Measurements from ENCODE around the gene ANXA3. TPM values are rescaled to one million over a fixed set of nuclear protein-coding genes. Genes with fewer than 3 reads are reported as not detected.

The ANXA3 gene
- total and polyA plus RNA-seq, 2 donors (not counting 3 experiments of a cell fraction or from before 2014, with no cell fraction given) = 52.9 to 78.4 TPM

DNA sequence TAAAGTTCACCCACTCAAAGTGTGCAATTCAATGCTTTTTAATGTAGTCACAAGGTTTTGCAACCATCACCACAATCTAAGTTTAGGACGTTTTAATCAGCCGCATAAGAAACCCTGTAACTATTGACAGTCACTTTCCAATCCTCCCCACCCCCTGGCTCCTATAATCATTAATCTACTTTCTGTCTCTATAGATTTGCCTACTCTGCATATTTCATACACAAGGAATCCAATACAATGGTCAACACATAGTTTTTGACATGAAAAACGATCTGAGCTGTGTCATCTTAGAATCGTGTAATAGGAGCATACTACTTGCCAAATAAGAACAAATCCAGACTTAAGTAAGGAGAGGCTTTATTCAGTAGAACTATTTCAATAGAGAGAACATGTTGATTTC, 47.6 kb downstream of the ANXA3 start:
- no peaks in the 10 kb centered on the region for H3K9me1 ChIP-seq (replicated peaks; ENCODE audit: control insufficient read depth, extremely low read depth, insufficient read depth, low read length)
- no peak for TF ChIP-seq GATA2 (IDR thresholded peaks at IDR 0.05; ENCODE audit: insufficient read depth, insufficient read length, low read depth, low read length)
- TF ChIP-seq, protein P1, sequence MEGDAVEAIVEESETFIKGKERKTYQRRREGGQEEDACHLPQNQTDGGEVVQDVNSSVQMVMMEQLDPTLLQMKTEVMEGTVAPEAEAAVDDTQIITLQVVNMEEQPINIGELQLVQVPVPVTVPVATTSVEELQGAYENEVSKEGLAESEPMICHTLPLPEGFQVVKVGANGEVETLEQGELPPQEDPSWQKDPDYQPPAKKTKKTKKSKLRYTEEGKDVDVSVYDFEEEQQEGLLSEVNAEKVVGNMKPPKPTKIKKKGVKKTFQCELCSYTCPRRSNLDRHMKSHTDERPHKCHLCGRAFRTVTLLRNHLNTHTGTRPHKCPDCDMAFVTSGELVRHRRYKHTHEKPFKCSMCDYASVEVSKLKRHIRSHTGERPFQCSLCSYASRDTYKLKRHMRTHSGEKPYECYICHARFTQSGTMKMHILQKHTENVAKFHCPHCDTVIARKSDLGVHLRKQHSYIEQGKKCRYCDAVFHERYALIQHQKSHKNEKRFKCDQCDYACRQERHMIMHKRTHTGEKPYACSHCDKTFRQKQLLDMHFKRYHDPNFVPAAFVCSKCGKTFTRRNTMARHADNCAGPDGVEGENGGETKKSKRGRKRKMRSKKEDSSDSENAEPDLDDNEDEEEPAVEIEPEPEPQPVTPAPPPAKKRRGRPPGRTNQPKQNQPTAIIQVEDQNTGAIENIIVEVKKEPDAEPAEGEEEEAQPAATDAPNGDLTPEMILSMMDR (IDR thresholded peaks at IDR 0.05; ENCODE audit: extremely low read depth in 1 of 2, insufficient read depth in 1 of 2, low read depth in 1 of 2, low read length in 2 of 2) = no peak
- no peak for TF ChIP-seq POLR2A (IDR thresholded peaks at IDR 0.05; ENCODE audit: low read depth, low read length)
- no peak for TF ChIP-seq JUN (IDR thresholded peaks at IDR 0.05; ENCODE audit: borderline replicate concordance, insufficient read depth, insufficient read length, low read depth)
- TF ChIP-seq, protein P2, sequence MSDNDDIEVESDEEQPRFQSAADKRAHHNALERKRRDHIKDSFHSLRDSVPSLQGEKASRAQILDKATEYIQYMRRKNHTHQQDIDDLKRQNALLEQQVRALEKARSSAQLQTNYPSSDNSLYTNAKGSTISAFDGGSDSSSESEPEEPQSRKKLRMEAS (IDR thresholded peaks at IDR 0.05; ENCODE audit: insufficient read depth, insufficient read length) = no peak
- no peak for TF ChIP-seq EZH2 (IDR thresholded peaks at IDR 0.05; ENCODE audit: borderline replicate concordance, low read depth, low read length, severe bottlenecking)
- no peak for TF ChIP-seq MYC (IDR thresholded peaks at IDR 0.05; ENCODE audit: low read depth, low read length)
- peaks cover 4% of the 10 kb centered on the region for H3K4me1 ChIP-seq (ENCODE audit: control insufficient read depth, extremely low read depth, insufficient read depth, low read length)
- no peak overlapping the region for H3K4me2 ChIP-seq (ENCODE audit: insufficient read depth, low read length)
- H3K27ac ChIP-seq (ENCODE audit: insufficient read depth, low read depth, low read length) = no peak overlapping the region
- H3K27me3 ChIP-seq (ENCODE audit: control insufficient read depth in 2 of 2, insufficient read depth in 2 of 2, low read length in 2 of 2) = no peaks in the 10 kb centered on the region
- H4K20me1 ChIP-seq (replicated peaks; ENCODE audit: control insufficient read depth, extremely low read depth, insufficient read depth, low read length) = no peaks in the 10 kb centered on the region
- intact Hi-C loops (cut with micrococcal nuclease) = no loop called here
- no TSS peak for BruUV-seq (replicated peaks)
- POLR2A ChIA-PET = no interaction called here
- peaks cover 6 to 13% of the 10 kb centered on the region in 2 experiments for H3K36me3 ChIP-seq (ENCODE audit: control insufficient read depth in 2 of 2, extremely low read depth in 1 of 2, insufficient read depth in 2 of 2, low read length in 2 of 2)
- FAIRE-seq (no peak), DNase-seq (ENCODE audit: low read depth, low spot score) (no peak)
- dilution Hi-C loops (cut with MboI; ENCODE audit: extremely low pct_ligation_motif_present, low sequenced_read_pairs) = no loop called here
- no peak overlapping the region for H2AFZ ChIP-seq (ENCODE audit: low read depth, low read length)
- no peak overlapping the region for H3K9ac ChIP-seq (replicated peaks; ENCODE audit: extremely low read depth, insufficient read depth, low read length)
- no peak overlapping the region for H3K4me3 ChIP-seq (replicated peaks in 1 of 3; ENCODE audit: insufficient read depth in 1 of 3, low read depth in 1 of 3, low read length in 3 of 3)
- no peaks in the 10 kb centered on the region for H3K79me2 ChIP-seq (ENCODE audit: control insufficient read depth, insufficient read depth, low read length)
- CTCF ChIA-PET = no interaction called here
- no peaks in the 10 kb centered on the region for H3K9me3 ChIP-seq (replicated peaks; ENCODE audit: control insufficient read depth, insufficient read depth, low read length)
